Astrocyte (in vitro differentiated cells and primary cell): ENCODE data around the gene PXDC1. TPM values are rescaled to one million over a fixed set of nuclear protein-coding genes. Genes with fewer than 3 reads are reported as not detected.

Experiments used
- DNase-seq: peaks from one replicate; pipeline ENCODE4 v3.0.0-alpha.2; 2010; ENCODE audit warnings: low read depth
- FAIRE-seq: peaks from 2 replicates; lab custom pipeline; 2011; peaks lifted over from hg19 to GRCh38; lab: Jason Lieb, UNC
- H2AFZ ChIP-seq: 2 replicates; pipeline ENCODE4 v1.6.0; 2012; ENCODE audit warnings: low read depth, low read length, inconsistent platforms
- H3K27ac ChIP-seq: 2 replicates; pipeline ENCODE4 v1.5.1; 2011; ENCODE audit warnings: low read depth, low read length, inconsistent platforms
- H3K27me3 ChIP-seq: 2 replicates; pipeline ENCODE4 v1.6.0; 2011; ENCODE audit warnings: low read length, inconsistent platforms; ENCODE audit not compliant: insufficient read depth
- H3K36me3 ChIP-seq: 2 replicates; pipeline ENCODE4 v1.5.1; 2011; ENCODE audit warnings: low read length, inconsistent platforms; ENCODE audit not compliant: insufficient read depth
- H3K4me1 ChIP-seq: 2 replicates; pipeline ENCODE4 v1.5.1; 2011; ENCODE audit warnings: low read length, inconsistent platforms; ENCODE audit not compliant: insufficient read depth
- H3K4me2 ChIP-seq: 2 replicates; pipeline ENCODE4 v1.6.0; 2012; ENCODE audit warnings: low read length, inconsistent platforms
- H3K4me3 ChIP-seq: 2 replicates; pipeline ENCODE4 v1.5.1; 2011; ENCODE audit warnings: low read depth, mild to moderate bottlenecking, low read length, inconsistent platforms; ENCODE audit not compliant: insufficient read depth
- H3K79me2 ChIP-seq: 2 replicates; pipeline ENCODE4 v1.6.0; 2012; ENCODE audit warnings: mild to moderate bottlenecking, low read length, inconsistent platforms; ENCODE audit not compliant: insufficient read depth
- H3K9ac ChIP-seq: 2 replicates; pipeline ENCODE4 v1.6.0; 2012; ENCODE audit warnings: mild to moderate bottlenecking, low read length, inconsistent platforms
- H3K9me3 ChIP-seq: 2 replicates; pipeline ENCODE4 v1.5.1; 2012; ENCODE audit warnings: low read depth, mild to moderate bottlenecking, low read length, inconsistent platforms; ENCODE audit not compliant: insufficient read depth
- H4K20me1 ChIP-seq: 2 replicates; pipeline ENCODE4 v1.6.0; 2012; ENCODE audit warnings: low read length, inconsistent platforms; ENCODE audit not compliant: insufficient read depth
- H3K27ac Mint-ChIP-seq: one replicate; pipeline ENCODE4 v1.8.0; 2021; ENCODE audit warnings: mild to moderate bottlenecking, mixed read lengths; ENCODE audit not compliant: unreplicated experiment
- H3K27me3 Mint-ChIP-seq: one replicate; pipeline ENCODE4 v1.8.0; 2021; ENCODE audit warnings: low read depth, mixed read lengths; ENCODE audit not compliant: unreplicated experiment
- H3K36me3 Mint-ChIP-seq: one replicate; pipeline ENCODE4 v1.8.0; 2021; ENCODE audit warnings: low read depth, mixed read lengths; ENCODE audit not compliant: unreplicated experiment
- H3K4me1 Mint-ChIP-seq: one replicate; pipeline ENCODE4 v1.8.0; 2021; ENCODE audit warnings: low read depth, mixed read lengths; ENCODE audit not compliant: unreplicated experiment
- H3K4me3 Mint-ChIP-seq: one replicate; pipeline ENCODE4 v1.8.0; 2021; ENCODE audit warnings: mild to moderate bottlenecking, moderate library complexity, mixed read lengths; ENCODE audit not compliant: unreplicated experiment
- H3K9me3 Mint-ChIP-seq: one replicate; pipeline ENCODE4 v1.8.0; 2021; ENCODE audit warnings: mild to moderate bottlenecking, mixed read lengths; ENCODE audit not compliant: unreplicated experiment
- EZH2 ChIP-seq: IDR thresholded peaks from 2 replicates; pipeline ENCODE4 v1.6.1; 2012; ENCODE audit warnings: mild to moderate bottlenecking, low read length, inconsistent platforms; ENCODE audit not compliant: insufficient read depth
- total RNA-seq: library from RNA; stranded (reverse); gene quantifications from 2 replicates; pipeline ENCODE4 v1.2.1, GENCODE V29; 2021
- TF ChIP-seq, protein P1 (sequence below): IDR thresholded peaks from 2 replicates; pipeline ENCODE4 v1.5.1; 2011; ENCODE audit warnings: low read depth, mild to moderate bottlenecking, inconsistent platforms, low read length, moderate library complexity; ENCODE audit not compliant: insufficient read depth

Gene PXDC1
- total RNA-seq, 1 donor from 2014 or later: 58.2 TPM

DNA sequence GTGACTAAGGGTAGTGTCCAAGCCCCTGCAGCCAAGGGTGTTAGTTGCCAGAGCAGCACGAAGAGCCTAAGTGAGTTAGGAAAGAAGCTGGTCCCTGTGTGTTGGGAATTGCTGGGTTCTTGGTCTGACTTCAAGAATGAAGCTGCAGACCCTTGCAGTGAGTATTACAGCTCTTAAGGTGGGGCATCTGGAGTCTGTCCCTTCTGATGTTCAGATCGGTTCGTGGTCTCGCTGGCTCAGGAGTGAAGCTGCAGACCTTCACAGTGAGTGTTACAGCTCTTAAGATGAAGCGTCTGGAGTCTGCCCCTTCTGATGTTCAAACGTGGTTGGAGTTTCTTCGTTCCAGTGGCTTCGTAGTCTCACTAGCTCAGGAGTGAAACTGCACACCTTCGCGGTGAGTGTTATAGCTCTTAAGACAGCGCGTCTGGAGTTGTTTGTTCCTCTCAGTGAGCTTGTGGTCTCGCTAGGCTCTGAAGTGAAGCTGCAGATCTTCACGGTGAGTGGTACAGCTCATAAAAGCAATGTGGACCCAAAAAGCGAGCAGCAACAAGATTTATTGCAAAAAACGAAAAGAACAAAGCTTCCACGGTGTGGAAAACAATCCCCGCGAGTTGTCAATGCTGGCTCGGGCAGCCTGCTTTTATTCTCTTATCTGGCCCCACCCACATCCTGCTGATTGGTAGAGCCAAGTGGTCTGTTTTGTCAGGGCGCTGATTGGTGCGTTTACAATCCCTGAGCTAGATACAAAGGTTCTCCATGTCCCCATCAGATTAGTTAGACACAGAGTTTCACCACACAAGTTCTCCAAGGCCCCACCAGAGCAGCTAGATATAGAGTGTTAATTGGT lies 31.8 kb downstream of the PXDC1 start:
- TF ChIP-seq, protein P1, sequence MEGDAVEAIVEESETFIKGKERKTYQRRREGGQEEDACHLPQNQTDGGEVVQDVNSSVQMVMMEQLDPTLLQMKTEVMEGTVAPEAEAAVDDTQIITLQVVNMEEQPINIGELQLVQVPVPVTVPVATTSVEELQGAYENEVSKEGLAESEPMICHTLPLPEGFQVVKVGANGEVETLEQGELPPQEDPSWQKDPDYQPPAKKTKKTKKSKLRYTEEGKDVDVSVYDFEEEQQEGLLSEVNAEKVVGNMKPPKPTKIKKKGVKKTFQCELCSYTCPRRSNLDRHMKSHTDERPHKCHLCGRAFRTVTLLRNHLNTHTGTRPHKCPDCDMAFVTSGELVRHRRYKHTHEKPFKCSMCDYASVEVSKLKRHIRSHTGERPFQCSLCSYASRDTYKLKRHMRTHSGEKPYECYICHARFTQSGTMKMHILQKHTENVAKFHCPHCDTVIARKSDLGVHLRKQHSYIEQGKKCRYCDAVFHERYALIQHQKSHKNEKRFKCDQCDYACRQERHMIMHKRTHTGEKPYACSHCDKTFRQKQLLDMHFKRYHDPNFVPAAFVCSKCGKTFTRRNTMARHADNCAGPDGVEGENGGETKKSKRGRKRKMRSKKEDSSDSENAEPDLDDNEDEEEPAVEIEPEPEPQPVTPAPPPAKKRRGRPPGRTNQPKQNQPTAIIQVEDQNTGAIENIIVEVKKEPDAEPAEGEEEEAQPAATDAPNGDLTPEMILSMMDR: no peak
- TF ChIP-seq EZH2: no peak
- no peak for FAIRE-seq

DNA sequence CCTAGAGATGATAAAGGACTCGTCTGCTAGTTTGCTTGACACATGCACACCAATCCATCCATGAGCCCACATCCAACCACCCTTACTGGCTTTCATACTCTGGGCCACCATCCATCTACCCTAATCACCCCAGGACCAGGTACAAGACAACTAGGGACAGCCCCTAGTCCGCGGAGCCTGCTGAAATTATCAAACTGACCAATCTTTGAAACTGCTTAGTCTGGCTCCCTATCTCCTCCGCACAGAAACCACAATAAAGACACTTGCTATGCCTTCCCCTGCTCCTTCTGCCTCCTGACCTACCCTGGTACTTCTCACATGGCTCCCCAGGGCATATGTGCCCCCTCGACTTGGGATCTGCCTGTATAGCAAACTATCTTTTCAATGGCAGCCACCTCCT lies 33.1 kb downstream of the PXDC1 start:
- H3K4me1 Mint-ChIP-seq: peaks cover 21% of the 10 kb centered on the region
- Histone ChIP-seq H3K4me3 (no peak overlapping the region), H2AFZ (no peak overlapping the region), H3K4me1 (peaks cover 3% of the 10 kb centered on the region), H3K9me3 (peaks cover 3% of the 10 kb centered on the region), H3K79me2 (peaks cover 8% of the 10 kb centered on the region), H4K20me1 (peaks cover 15% of the 10 kb centered on the region), H3K36me3 (peaks cover 21% of the 10 kb centered on the region), H3K9ac (no peak overlapping the region), H3K27ac (no peak overlapping the region), H3K4me2 (no peak overlapping the region), H3K27me3 (no peaks in the 10 kb centered on the region)
- H3K27ac Mint-ChIP-seq: no peak overlapping the region
- no peak for FAIRE-seq
- TF ChIP-seq, protein P1: no peak
- no peak for TF ChIP-seq EZH2
- no peaks in the 10 kb centered on the region for H3K27me3 Mint-ChIP-seq
- H3K36me3 Mint-ChIP-seq: peaks cover 30% of the 10 kb centered on the region
- no peak overlapping the region for H3K4me3 Mint-ChIP-seq
- H3K9me3 Mint-ChIP-seq: no peaks in the 10 kb centered on the region
- DNase-seq: no peak

More for the DNA sequence above, 31.8 kb downstream of the PXDC1 start:
- peaks cover 28% of the 10 kb centered on the region for H4K20me1 ChIP-seq
- peaks cover 23% of the 10 kb centered on the region for H3K4me1 Mint-ChIP-seq
- no peak overlapping the region for H3K4me3 ChIP-seq
- peak overlapping the region; percentile 69 for H3K27ac Mint-ChIP-seq
- H3K36me3 ChIP-seq: peaks cover 21% of the 10 kb centered on the region
- H3K4me3 Mint-ChIP-seq: no peak overlapping the region
- H3K4me1 ChIP-seq: peaks cover 13% of the 10 kb centered on the region
- no peaks in the 10 kb centered on the region for H3K27me3 ChIP-seq
- H3K36me3 Mint-ChIP-seq: peaks cover 18% of the 10 kb centered on the region
- H3K9me3 ChIP-seq: peaks cover 2% of the 10 kb centered on the region
- no peak for DNase-seq
- peaks cover 21% of the 10 kb centered on the region for H3K79me2 ChIP-seq
- H3K27ac ChIP-seq: no peak overlapping the region
- no peak overlapping the region for H3K4me2 ChIP-seq
- H3K27me3 Mint-ChIP-seq: no peaks in the 10 kb centered on the region
- H3K9ac ChIP-seq: no peak overlapping the region
- no peaks in the 10 kb centered on the region for H3K9me3 Mint-ChIP-seq
- no peak overlapping the region for H2AFZ ChIP-seq

GRCh38 chr6:3715285-3715684 lies 36.2 kb downstream of the PXDC1 start:
- Mint-ChIP-seq H3K27ac (peak overlapping the region; percentile 20), H3K27me3 (no peaks in the 10 kb centered on the region), H3K36me3 (peaks cover 29% of the 10 kb centered on the region), H3K4me1 (peaks cover 11% of the 10 kb centered on the region), H3K9me3 (no peaks in the 10 kb centered on the region), H3K4me3 (no peak overlapping the region)
- peaks cover 2% of the 10 kb centered on the region for H3K36me3 ChIP-seq
- H3K27ac ChIP-seq: no peak overlapping the region
- H4K20me1 ChIP-seq: no peaks in the 10 kb centered on the region
- no peak for DNase-seq
- no peaks in the 10 kb centered on the region for H3K27me3 ChIP-seq
- H3K9ac ChIP-seq: no peak overlapping the region
- no peaks in the 10 kb centered on the region for H3K79me2 ChIP-seq
- no peaks in the 10 kb centered on the region for H3K4me1 ChIP-seq
- no peak for FAIRE-seq
- TF ChIP-seq EZH2: no peak
- TF ChIP-seq, protein P1: no peak
- no peak overlapping the region for H2AFZ ChIP-seq
- no peak overlapping the region for H3K4me3 ChIP-seq
- H3K4me2 ChIP-seq: no peak overlapping the region
- H3K9me3 ChIP-seq: peaks cover 3% of the 10 kb centered on the region
